Central memory CD8-positive, alpha-beta T cell (primary cell): ENCODE data around the gene KLHL40.
"Not testable (repeated sequence)": the region's sequence is repeated elsewhere in the genome, so short reads cannot be mapped to it uniquely, and the experiment has no call there.

Source experiments
- ATAC-seq: fragments of 150-1000 bp; cut with Tn5 transposase; replicated peaks from 2 replicates; pipeline ENCODE4 v1.10.0; 2022; ENCODE audit warnings: mild to moderate bottlenecking, moderate FRiP score, moderate number of reproducible peaks; ENCODE audit not compliant: poor library complexity, severe bottlenecking; ENCODE audit errors: extremely low read depth
- DNase-seq, 2 donors: peaks; one replicate each; pipeline ENCODE4 v3.0.0; 2021; ENCODE audit warnings: low spot score in 2 of 2
- H3K27ac Mint-ChIP-seq: one replicate; pipeline ENCODE4 v1.8.0; 2022; ENCODE audit warnings: low read depth, mild to moderate bottlenecking, moderate library complexity, mixed read lengths
- H3K27me3 Mint-ChIP-seq: one replicate; pipeline ENCODE4 v1.8.0; 2022; ENCODE audit warnings: mixed read lengths
- H3K36me3 Mint-ChIP-seq: one replicate; pipeline ENCODE4 v1.8.0; 2022; ENCODE audit warnings: mild to moderate bottlenecking, moderate library complexity, mixed read lengths; ENCODE audit not compliant: insufficient read depth
- H3K4me1 Mint-ChIP-seq: one replicate; pipeline ENCODE4 v1.8.0; 2022; ENCODE audit warnings: mixed read lengths
- H3K4me3 Mint-ChIP-seq: one replicate; pipeline ENCODE4 v1.8.0; 2022; ENCODE audit warnings: mild to moderate bottlenecking, moderate library complexity, mixed read lengths
- H3K9me3 Mint-ChIP-seq: one replicate; pipeline ENCODE4 v1.8.0; 2022; ENCODE audit warnings: mixed read lengths

Gene KLHL40

GRCh38 chr3:42721690-42722089 is 36.4 kb downstream of the KLHL40 start:
- Mint-ChIP-seq H3K36me3 (no peaks in the 10 kb centered on the region), H3K9me3 (no peaks in the 10 kb centered on the region), H3K27ac (no peak overlapping the region), H3K4me1 (no peaks in the 10 kb centered on the region), H3K4me3 (no peak overlapping the region), H3K27me3 (peaks cover 36% of the 10 kb centered on the region)
- DNase-seq = no peak
- ATAC-seq = no peak

- ATAC-seq, H3K4me1 Mint-ChIP-seq, H3K4me3 Mint-ChIP-seq, H3K36me3 Mint-ChIP-seq, H3K9me3 Mint-ChIP-seq, DNase-seq, H3K27ac Mint-ChIP-seq: not testable (repeated sequence)
- H3K27me3 Mint-ChIP-seq = peaks cover 36% of the 10 kb centered on the region
These were observed 37.1 kb downstream of the KLHL40 start for GRCh38 chr3:42722442-42722841.

- Mint-ChIP-seq H3K27ac (no peak overlapping the region), H3K9me3 (no peaks in the 10 kb centered on the region), H3K36me3 (no peaks in the 10 kb centered on the region), H3K27me3 (peaks cover 36% of the 10 kb centered on the region), H3K4me1 (no peaks in the 10 kb centered on the region), H3K4me3 (no peak overlapping the region)
- DNase-seq (no peak), ATAC-seq (no peak)
These were observed 37.9 kb downstream of the KLHL40 start for GRCh38 chr3:42723219-42723618.

GRCh38 chr3:42725454-42725853 is 40.1 kb downstream of the KLHL40 start:
- H3K4me1 Mint-ChIP-seq = no peaks in the 10 kb centered on the region
- peaks cover 27% of the 10 kb centered on the region for H3K27me3 Mint-ChIP-seq
- ATAC-seq (no peak), DNase-seq (no peak)
- no peak overlapping the region for H3K4me3 Mint-ChIP-seq
- no peaks in the 10 kb centered on the region for H3K9me3 Mint-ChIP-seq
- H3K36me3 Mint-ChIP-seq = no peaks in the 10 kb centered on the region
- H3K27ac Mint-ChIP-seq = no peak overlapping the region

GRCh38 chr3:42728056-42728455 is 42.7 kb downstream of the KLHL40 start:
- DNase-seq = no peak

GRCh38 chr3:42728668-42729364 is 43.5 kb downstream of the KLHL40 start:
- no peak for ATAC-seq
- no peak overlapping the region for H3K4me3 Mint-ChIP-seq
- no peak overlapping the region for H3K27ac Mint-ChIP-seq
- no peaks in the 10 kb centered on the region for H3K36me3 Mint-ChIP-seq
- H3K4me1 Mint-ChIP-seq = no peaks in the 10 kb centered on the region
- H3K27me3 Mint-ChIP-seq = peaks cover 17% of the 10 kb centered on the region
- DNase-seq = no peak
- H3K9me3 Mint-ChIP-seq = no peaks in the 10 kb centered on the region

More at GRCh38 chr3:42728056-42728455, 42.7 kb downstream of the KLHL40 start:
- no peak for ATAC-seq
- Mint-ChIP-seq H3K4me3 (no peak overlapping the region), H3K36me3 (no peaks in the 10 kb centered on the region), H3K27ac (no peak overlapping the region), H3K27me3 (peaks cover 25% of the 10 kb centered on the region), H3K9me3 (no peaks in the 10 kb centered on the region), H3K4me1 (no peaks in the 10 kb centered on the region)

GRCh38 chr3:42729404-42730145 is 44.2 kb downstream of the KLHL40 start:
- Mint-ChIP-seq H3K27ac (no peak overlapping the region), H3K4me1 (no peaks in the 10 kb centered on the region), H3K9me3 (no peaks in the 10 kb centered on the region), H3K4me3 (no peak overlapping the region), H3K36me3 (no peaks in the 10 kb centered on the region), H3K27me3 (peaks cover 9% of the 10 kb centered on the region)
- DNase-seq (no peak), ATAC-seq (no peak)

- ATAC-seq (no peak), DNase-seq (no peak)
- no peaks in the 10 kb centered on the region for H3K36me3 Mint-ChIP-seq
- no peak overlapping the region for H3K27ac Mint-ChIP-seq
- no peaks in the 10 kb centered on the region for H3K4me1 Mint-ChIP-seq
- peaks cover 8% of the 10 kb centered on the region for H3K27me3 Mint-ChIP-seq
- H3K4me3 Mint-ChIP-seq = no peak overlapping the region
- no peaks in the 10 kb centered on the region for H3K9me3 Mint-ChIP-seq
These were observed 45.0 kb downstream of the KLHL40 start for GRCh38 chr3:42730294-42730693.

GRCh38 chr3:42730706-42731420 is 45.5 kb downstream of the KLHL40 start:
- DNase-seq (no peak), ATAC-seq (no peak)
- peaks cover 2% of the 10 kb centered on the region for H3K27me3 Mint-ChIP-seq
- no peak overlapping the region for H3K4me3 Mint-ChIP-seq
- no peak overlapping the region for H3K27ac Mint-ChIP-seq
- H3K36me3 Mint-ChIP-seq = no peaks in the 10 kb centered on the region
- H3K4me1 Mint-ChIP-seq = no peaks in the 10 kb centered on the region
- no peaks in the 10 kb centered on the region for H3K9me3 Mint-ChIP-seq

- DNase-seq (no peak), ATAC-seq (no peak)
- H3K9me3 Mint-ChIP-seq = no peaks in the 10 kb centered on the region
- no peaks in the 10 kb centered on the region for H3K36me3 Mint-ChIP-seq
- H3K27ac Mint-ChIP-seq = no peak overlapping the region
- H3K4me3 Mint-ChIP-seq = no peak overlapping the region
- H3K27me3 Mint-ChIP-seq = no peaks in the 10 kb centered on the region
- no peaks in the 10 kb centered on the region for H3K4me1 Mint-ChIP-seq
These were observed 46.3 kb downstream of the KLHL40 start for GRCh38 chr3:42731476-42732195.

- no peaks in the 10 kb centered on the region for H3K36me3 Mint-ChIP-seq
- H3K9me3 Mint-ChIP-seq = no peaks in the 10 kb centered on the region
- ATAC-seq = no peak
- no peaks in the 10 kb centered on the region for H3K27me3 Mint-ChIP-seq
- DNase-seq = no peak
- H3K27ac Mint-ChIP-seq = no peak overlapping the region
- no peaks in the 10 kb centered on the region for H3K4me1 Mint-ChIP-seq
- H3K4me3 Mint-ChIP-seq = no peak overlapping the region
These were observed 47.0 kb downstream of the KLHL40 start for GRCh38 chr3:42732196-42732828.

GRCh38 chr3:42732829-42733459 is 47.6 kb downstream of the KLHL40 start:
- Mint-ChIP-seq H3K27me3 (no peaks in the 10 kb centered on the region), H3K4me1 (no peaks in the 10 kb centered on the region), H3K4me3 (no peak overlapping the region), H3K9me3 (no peaks in the 10 kb centered on the region), H3K27ac (no peak overlapping the region), H3K36me3 (no peaks in the 10 kb centered on the region)
- ATAC-seq = no peak
- DNase-seq = no peak
